GM13976 (cell line): ENCODE data around the gene FOXN3.

Source experiments
- DNase-seq: peaks from one replicate; pipeline ENCODE4 v3.0.0; 2012; ENCODE audit warnings: low spot score
- in situ Hi-C: fragments of 300-500 bp; cut with MboI; formaldehyde crosslinking; loops from one replicate; pipeline ENCODE4 v1.12.0; 2022; ENCODE audit warnings: low sequenced_read_pairs, mixed read lengths, inconsistent platforms; ENCODE audit not compliant: unreplicated experiment
- TF ChIP-seq, protein P1 (sequence below): IDR thresholded peaks from 2 replicates; pipeline ENCODE4 v1.5.1; 2012; ENCODE audit warnings: borderline replicate concordance, mild to moderate bottlenecking; ENCODE audit not compliant: insufficient read depth; ENCODE audit errors: extremely low read depth, missing control alignments, control extremely low read depth

Gene FOXN3

DNA sequence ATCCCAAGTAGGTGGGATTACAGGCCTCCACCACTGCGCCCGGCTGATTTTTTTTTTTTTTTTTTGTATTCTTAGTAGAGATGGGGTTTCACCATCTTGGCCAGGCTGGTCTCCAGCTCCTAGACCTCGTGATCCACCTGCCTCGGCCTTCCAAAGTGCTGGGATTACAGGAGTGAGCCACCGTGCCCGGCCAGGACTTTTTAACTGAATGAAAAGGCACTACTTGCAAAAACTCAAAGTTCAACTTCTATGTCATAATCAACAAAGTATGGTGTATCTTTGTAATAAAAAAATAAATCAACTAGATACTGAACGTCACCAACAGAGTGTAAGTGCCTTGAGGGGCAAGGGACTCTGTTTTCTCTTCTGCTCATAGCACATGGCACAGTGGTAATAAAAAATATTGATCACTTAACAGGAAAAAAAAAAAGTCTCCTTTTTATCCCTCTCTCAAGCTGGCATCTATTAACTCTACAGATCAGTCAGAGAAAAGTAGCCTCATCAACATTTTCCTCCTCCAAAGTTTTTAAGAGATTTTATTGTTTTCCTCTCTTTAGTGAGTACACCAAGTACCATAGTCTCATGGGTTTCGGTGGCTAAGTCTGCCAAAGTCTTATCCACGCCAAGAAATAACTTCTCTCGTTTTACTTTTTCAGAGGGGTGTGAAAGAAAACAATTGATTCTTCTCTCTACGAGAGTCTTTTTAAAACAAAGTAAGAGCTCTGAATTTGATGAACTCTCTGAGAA lies 10.6 kb upstream of the FOXN3 start:
- in situ Hi-C loops = loop anchor here (10.0 kb wide), 1 partner anchor 487 kb away; no protein-coding TSS in a partner anchor
- TF ChIP-seq, protein P1, sequence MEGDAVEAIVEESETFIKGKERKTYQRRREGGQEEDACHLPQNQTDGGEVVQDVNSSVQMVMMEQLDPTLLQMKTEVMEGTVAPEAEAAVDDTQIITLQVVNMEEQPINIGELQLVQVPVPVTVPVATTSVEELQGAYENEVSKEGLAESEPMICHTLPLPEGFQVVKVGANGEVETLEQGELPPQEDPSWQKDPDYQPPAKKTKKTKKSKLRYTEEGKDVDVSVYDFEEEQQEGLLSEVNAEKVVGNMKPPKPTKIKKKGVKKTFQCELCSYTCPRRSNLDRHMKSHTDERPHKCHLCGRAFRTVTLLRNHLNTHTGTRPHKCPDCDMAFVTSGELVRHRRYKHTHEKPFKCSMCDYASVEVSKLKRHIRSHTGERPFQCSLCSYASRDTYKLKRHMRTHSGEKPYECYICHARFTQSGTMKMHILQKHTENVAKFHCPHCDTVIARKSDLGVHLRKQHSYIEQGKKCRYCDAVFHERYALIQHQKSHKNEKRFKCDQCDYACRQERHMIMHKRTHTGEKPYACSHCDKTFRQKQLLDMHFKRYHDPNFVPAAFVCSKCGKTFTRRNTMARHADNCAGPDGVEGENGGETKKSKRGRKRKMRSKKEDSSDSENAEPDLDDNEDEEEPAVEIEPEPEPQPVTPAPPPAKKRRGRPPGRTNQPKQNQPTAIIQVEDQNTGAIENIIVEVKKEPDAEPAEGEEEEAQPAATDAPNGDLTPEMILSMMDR = no peak
- no peak for DNase-seq

DNA sequence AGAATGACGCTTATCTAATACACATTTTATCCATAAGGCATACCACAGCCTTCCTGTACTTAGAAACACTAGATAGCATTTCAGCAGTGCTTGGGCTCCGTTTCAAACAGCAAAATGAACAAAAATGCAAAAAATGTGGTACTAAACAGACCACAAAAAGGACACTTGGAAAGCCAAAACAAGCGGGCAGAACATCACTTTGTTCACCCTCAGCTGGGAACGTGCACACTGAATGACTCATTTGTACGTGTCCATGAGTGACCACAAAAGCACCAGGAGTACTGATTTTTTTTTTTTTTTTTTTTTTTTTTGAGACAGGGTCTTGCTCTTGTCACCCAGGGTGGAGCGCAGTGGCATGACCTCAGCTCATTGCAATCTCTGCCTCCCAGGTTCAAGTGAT lies 8.9 kb upstream of the FOXN3 start:
- in situ Hi-C loops = loop anchor here (10.0 kb wide), 1 partner anchor 489 kb away; no protein-coding TSS in a partner anchor
- DNase-seq = no peak
- TF ChIP-seq, protein P1 = no peak

DNA sequence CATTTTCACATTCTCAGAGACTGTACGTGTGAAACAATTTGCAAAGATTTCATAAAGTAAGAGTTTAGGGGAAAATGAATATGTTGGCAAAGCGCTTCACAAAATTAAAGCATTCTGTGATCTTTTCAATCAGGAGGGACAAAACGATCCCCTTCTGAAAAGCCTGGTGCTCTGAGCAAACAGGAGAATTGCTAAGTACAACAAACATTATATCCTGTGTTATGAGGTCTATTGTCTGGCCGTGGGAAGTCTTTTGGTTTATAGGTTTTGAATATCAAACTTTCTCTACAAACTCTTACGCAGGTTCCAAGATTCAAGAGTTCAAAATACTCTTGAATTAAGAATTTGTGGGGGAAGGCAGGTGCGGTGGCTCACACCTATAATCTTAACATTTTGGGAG lies 7.2 kb upstream of the FOXN3 start:
- DNase-seq = no peak
- TF ChIP-seq, protein P1 = no peak
- in situ Hi-C loops = loop anchor here (10.0 to 25.0 kb wide), 2 partner anchors 387 to 491 kb away; no protein-coding TSS in a partner anchor

DNA sequence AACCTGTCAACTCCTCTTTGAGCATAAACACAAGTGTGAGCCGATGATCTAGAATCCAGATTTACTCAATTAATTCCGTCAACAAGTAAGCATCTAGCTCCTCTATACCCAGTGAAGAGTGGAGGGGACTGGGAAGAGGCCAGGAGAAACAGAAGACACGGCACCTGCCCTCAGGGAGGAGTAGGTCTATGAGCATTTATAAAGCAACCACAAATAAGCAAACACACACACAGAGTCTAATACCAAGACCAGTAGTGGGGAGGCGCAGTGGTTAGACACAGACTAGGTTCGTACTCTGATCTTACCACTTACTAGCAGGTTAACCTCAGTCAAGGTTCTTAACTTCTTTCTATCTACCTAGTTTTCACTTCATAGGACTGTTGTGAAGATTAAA lies 5.9 kb upstream of the FOXN3 start:
- TF ChIP-seq, protein P1 = no peak
- in situ Hi-C loops = loop anchor here (10.0 to 25.0 kb wide), 2 partner anchors 386 to 492 kb away; no protein-coding TSS in a partner anchor
- no peak for DNase-seq

DNA sequence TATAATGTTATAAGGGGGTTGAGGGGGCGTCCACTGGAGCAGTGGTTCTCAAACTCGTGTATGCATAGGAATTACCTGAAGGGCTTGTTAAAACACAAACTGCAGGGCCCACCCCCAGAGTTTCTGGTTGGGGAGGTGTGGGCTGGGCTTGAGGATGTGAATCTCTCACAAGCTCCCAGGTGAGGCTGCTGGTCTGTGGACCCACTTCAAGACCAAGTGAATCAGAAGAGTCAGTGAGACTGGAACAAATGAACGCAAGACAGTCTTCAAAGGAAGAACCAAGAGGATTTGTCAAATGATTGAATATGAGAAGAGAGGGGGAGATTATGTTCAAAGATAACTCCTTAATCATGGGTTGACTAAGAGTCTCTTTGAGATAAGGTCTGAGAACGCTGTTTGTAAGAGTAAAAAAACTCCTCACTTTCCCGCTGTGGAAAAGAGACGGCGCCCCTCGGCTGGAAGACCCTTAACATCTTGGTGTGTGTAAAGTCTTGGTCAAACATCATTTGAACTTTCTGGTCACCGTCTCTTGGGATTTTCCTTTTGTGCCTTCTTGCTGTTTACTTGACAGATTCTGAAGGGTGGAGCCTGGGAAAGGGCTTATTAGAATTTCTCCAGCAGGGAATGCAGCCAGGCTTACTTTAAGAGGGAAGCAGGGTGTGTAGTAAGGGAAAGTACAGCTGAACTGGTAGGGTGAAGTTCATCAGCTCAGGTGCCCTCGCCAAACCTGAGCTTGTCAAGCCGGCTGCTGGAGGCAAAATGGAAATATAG lies 5.3 kb upstream of the FOXN3 start:
- TF ChIP-seq, protein P1 = no peak
- DNase-seq = no peak
- in situ Hi-C loops = loop anchor here (10.0 to 25.0 kb wide), 2 partner anchors 385 to 492 kb away; no protein-coding TSS in a partner anchor

DNA sequence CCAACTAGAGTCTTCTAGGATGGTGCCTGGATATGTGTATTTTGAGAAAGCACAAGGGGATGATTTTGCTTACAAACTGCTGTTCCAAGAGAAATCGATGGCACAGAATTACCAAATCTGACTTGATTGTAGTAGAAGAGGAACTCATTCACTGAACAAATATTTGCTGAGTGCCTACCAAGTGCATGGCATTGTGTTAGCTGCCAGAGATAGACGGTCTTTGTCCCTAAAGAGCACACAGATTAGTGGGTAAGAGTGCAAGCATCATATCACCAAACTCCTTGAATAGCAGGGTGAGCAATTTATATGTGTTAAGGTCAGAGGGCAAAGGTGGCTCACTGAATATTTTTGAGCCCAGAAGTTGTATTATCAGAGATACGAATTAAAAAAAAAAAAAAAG lies 3.5 kb upstream of the FOXN3 start:
- DNase-seq = no peak
- TF ChIP-seq, protein P1 = no peak
- in situ Hi-C loops = loop anchor here (10.0 to 25.0 kb wide), 2 partner anchors 383 to 494 kb away; no protein-coding TSS in a partner anchor
